Activated CD8-positive, alpha-beta T cell treated with anti-CD3 and anti-CD28 coated beads for 36 hours (primary cell): Measurements from ENCODE around the gene PSMC3IP. TPM values are rescaled to one million over a fixed set of nuclear protein-coding genes. Genes with fewer than 3 reads are reported as not detected.

Experiments
- ATAC-seq: fragments of 200-7000 bp; cut with Tn5 transposase; one replicate; pipeline ENCODE4 v1.10.0; 2021; ENCODE audit warnings: mild to moderate bottlenecking, moderate library complexity
- CTCF ChIA-PET: fragments of 350-600 bp; sonication (Branson Sonifier 250); formaldehyde crosslinking; loops from one replicate; lab custom pipeline; 2021; ENCODE audit warnings: antibody characterized with exemption; lab: Charles Lee
- POLR2A ChIA-PET: fragments of 350-600 bp; sonication (Branson Sonifier 250); formaldehyde crosslinking; loops from one replicate; lab custom pipeline; 2021; ENCODE audit warnings: antibody characterized with exemption; lab: Charles Lee
- DNase-seq: peaks from one replicate; pipeline ENCODE4 v3.0.0-alpha.2; 2020
- H3K27ac Mint-ChIP-seq: one replicate; pipeline ENCODE4 v1.8.0; 2021; ENCODE audit warnings: mild to moderate bottlenecking, mixed read lengths
- H3K27me3 Mint-ChIP-seq: one replicate; pipeline ENCODE4 v1.8.0; 2021; ENCODE audit warnings: mixed read lengths
- H3K36me3 Mint-ChIP-seq: one replicate; pipeline ENCODE4 v1.8.0; 2021; ENCODE audit warnings: low read depth, mixed read lengths
- H3K4me1 Mint-ChIP-seq: one replicate; pipeline ENCODE4 v1.8.0; 2021; ENCODE audit warnings: low read depth, mixed read lengths
- H3K4me3 Mint-ChIP-seq: one replicate; pipeline ENCODE4 v1.8.0; 2021; ENCODE audit warnings: mild to moderate bottlenecking, moderate library complexity, mixed read lengths
- H3K9me3 Mint-ChIP-seq: one replicate; pipeline ENCODE4 v1.8.0; 2021; ENCODE audit warnings: mixed read lengths
- CTCF ChIP-seq: fragments of 200-600 bp; IDR thresholded peaks from one replicate; pipeline ENCODE4 v1.8.0; 2022; ENCODE audit warnings: antibody characterized with exemption, mild to moderate bottlenecking
- intact Hi-C: fragments of 100-400 bp; cut with micrococcal nuclease; formaldehyde crosslinking; loops from one replicate; pipeline ENCODE4 v1.10.0; 2022
- total RNA-seq, 2 experiments: library from RNA; stranded (reverse); gene quantifications; one replicate each; pipeline ENCODE4 v1.2.3, GENCODE V29; 2021

The PSMC3IP gene
- total RNA-seq, 2 experiments from 2014 or later = 18.1 to 21.4 TPM

GRCh38 chr17:42527932-42528331, 49.6 kb downstream of the PSMC3IP start:
- Mint-ChIP-seq H3K4me3 (no peak overlapping the region), H3K27me3 (no peaks in the 10 kb centered on the region), H3K4me1 (peaks cover 40% of the 10 kb centered on the region), H3K27ac (no peak overlapping the region), H3K36me3 (no peaks in the 10 kb centered on the region), H3K9me3 (no peaks in the 10 kb centered on the region)
- ChIA-PET POLR2A (interaction anchor here (0.6 kb wide), 3 partner anchors 33 to 241 kb away, joined by 3 to 5 read pairs (median 3); partner anchors contain the start of gene COASY), CTCF (interaction anchor here (0.6 to 4.9 kb wide), 41 partner anchors 8 to 562 kb away, joined by 3 to 37 read pairs (median 5); partner anchors contain the start of genes CAVIN1, CNP and NAGLU)
- DNase-seq = no peak
- TF ChIP-seq CTCF = no peak
- no peak for ATAC-seq
- intact Hi-C loops = loop anchor here (5.0 kb wide), 1 partner anchor 206 kb away; no protein-coding TSS in a partner anchor

GRCh38 chr17:42526031-42526444, 51.5 kb downstream of the PSMC3IP start:
- no peak overlapping the region for H3K4me3 Mint-ChIP-seq
- no peaks in the 10 kb centered on the region for H3K9me3 Mint-ChIP-seq
- peaks cover 32% of the 10 kb centered on the region for H3K4me1 Mint-ChIP-seq
- TF ChIP-seq CTCF = no peak
- ATAC-seq (no peak), DNase-seq (no peak)
- no peaks in the 10 kb centered on the region for H3K36me3 Mint-ChIP-seq
- CTCF ChIA-PET = interaction anchor here (0.9 to 4.9 kb wide), 2 partner anchors 10 to 104 kb away, joined by 3 to 37 read pairs; partner anchors contain the start of gene CAVIN1
- no peaks in the 10 kb centered on the region for H3K27me3 Mint-ChIP-seq
- H3K27ac Mint-ChIP-seq = no peak overlapping the region
- intact Hi-C loops = loop anchor here (5.0 kb wide), 1 partner anchor 204 kb away; no protein-coding TSS in a partner anchor
- POLR2A ChIA-PET = no interaction called here

- ATAC-seq (no peak), DNase-seq (no peak)
- Mint-ChIP-seq H3K4me3 (no peak overlapping the region), H3K27ac (no peak overlapping the region), H3K27me3 (no peaks in the 10 kb centered on the region), H3K4me1 (peaks cover 24% of the 10 kb centered on the region), H3K36me3 (no peaks in the 10 kb centered on the region), H3K9me3 (no peaks in the 10 kb centered on the region)
- no peak for TF ChIP-seq CTCF
- ChIA-PET CTCF (interaction anchor here (0.9 kb wide), 1 partner anchor 65 kb away, joined by 3 read pairs; no protein-coding TSS in a partner anchor), POLR2A (no interaction called here)
- intact Hi-C loops = loop anchor here (5.0 kb wide), 1 partner anchor 203 kb away; no protein-coding TSS in a partner anchor
Measured at GRCh38 chr17:42525221-42525620, 52.3 kb downstream of the PSMC3IP start.

- DNase-seq (no peak), ATAC-seq (no peak)
- no peak overlapping the region for H3K4me3 Mint-ChIP-seq
- no peaks in the 10 kb centered on the region for H3K36me3 Mint-ChIP-seq
- no peak overlapping the region for H3K27ac Mint-ChIP-seq
- no peaks in the 10 kb centered on the region for H3K27me3 Mint-ChIP-seq
- ChIA-PET POLR2A (no interaction called here), CTCF (interaction anchor here (0.9 to 1.6 kb wide), 2 partner anchors 95 to 117 kb away, joined by 3 to 4 read pairs; no protein-coding TSS in a partner anchor)
- no peak for TF ChIP-seq CTCF
- H3K9me3 Mint-ChIP-seq = no peaks in the 10 kb centered on the region
- intact Hi-C loops = no loop called here
- peaks cover 11% of the 10 kb centered on the region for H3K4me1 Mint-ChIP-seq
Measured at GRCh38 chr17:42522798-42523278, 54.7 kb downstream of the PSMC3IP start.

Other genes with a start within 250 kb of the PSMC3IP start
- 100 to 1,000 TPM; 276 to 286 TPM for gene STAT3, start 189.3 kb downstream of the PSMC3IP start, total RNA-seq
- 1 to 10 TPM; 1.8 to 2.0 TPM for gene CAVIN1, start 154.5 kb downstream of the PSMC3IP start, total RNA-seq
- 1 to 10 TPM; 5.8 to 7.1 TPM for gene ATP6V0A1, start 118.9 kb downstream of the PSMC3IP start, total RNA-seq
- gene NAGLU, start 41.5 kb downstream of the PSMC3IP start, total RNA-seq = 10 to 100 TPM; 10.8 to 11.4 TPM
- gene HSD17B1, start 24.8 kb downstream of the PSMC3IP start, total RNA-seq = under 1 TPM; 0.43 to 0.49 TPM
- 10 to 100 TPM; 59.5 to 60.9 TPM for gene COASY, start 15.6 kb downstream of the PSMC3IP start, total RNA-seq
- 10 to 100 TPM; 42.7 to 45.9 TPM for gene MLX, start 10.6 kb downstream of the PSMC3IP start, total RNA-seq
- gene RETREG3, start 31.6 kb upstream of the PSMC3IP start, total RNA-seq = 10 to 100 TPM; 25.0 to 28.2 TPM
- 10 to 100 TPM; 79.5 to 82.4 TPM for gene TUBG1, start 32.0 kb upstream of the PSMC3IP start, total RNA-seq
- 1 to 10 TPM; 7.5 TPM for gene TUBG2, start 81.6 kb upstream of the PSMC3IP start, total RNA-seq
- gene PLEKHH3, start 99.3 kb upstream of the PSMC3IP start, total RNA-seq = under 1 TPM; 0.29 to 0.65 TPM
- gene CCR10, start 104.1 kb upstream of the PSMC3IP start, total RNA-seq = not detected
- under 1 TPM; 0.13 to 0.25 TPM for gene CNTNAP1, start 104.8 kb upstream of the PSMC3IP start, total RNA-seq
- gene EZH1, start 167.3 kb upstream of the PSMC3IP start, total RNA-seq = 10 to 100 TPM; 23.1 to 25.5 TPM
- not detected for gene RAMP2, start 183.5 kb upstream of the PSMC3IP start, total RNA-seq
- gene VPS25, start 195.7 kb upstream of the PSMC3IP start, total RNA-seq = 10 to 100 TPM; 63.4 to 67.2 TPM
- under 1 TPM; 0.65 to 0.72 TPM for gene WNK4, start 202.9 kb upstream of the PSMC3IP start, total RNA-seq
- gene COA3, start 221.0 kb upstream of the PSMC3IP start, total RNA-seq = 10 to 100 TPM; 24.9 to 27.9 TPM
- gene CNTD1, start 221.1 kb upstream of the PSMC3IP start, total RNA-seq = under 1 TPM in 1 of 2 experiments, not detected in 1; 0.23 TPM
- gene BECN1, start 246.6 kb upstream of the PSMC3IP start, total RNA-seq = 10 to 100 TPM; 72.0 to 74.1 TPM